ENCODE data around the gene UBE2M. TPM values are rescaled to one million over a fixed set of nuclear protein-coding genes. Genes with fewer than 3 reads are reported as not detected.

UBE2M gene
- total RNA-seq, 1 experiment from 2014 or later: 127 TPM

DNA sequence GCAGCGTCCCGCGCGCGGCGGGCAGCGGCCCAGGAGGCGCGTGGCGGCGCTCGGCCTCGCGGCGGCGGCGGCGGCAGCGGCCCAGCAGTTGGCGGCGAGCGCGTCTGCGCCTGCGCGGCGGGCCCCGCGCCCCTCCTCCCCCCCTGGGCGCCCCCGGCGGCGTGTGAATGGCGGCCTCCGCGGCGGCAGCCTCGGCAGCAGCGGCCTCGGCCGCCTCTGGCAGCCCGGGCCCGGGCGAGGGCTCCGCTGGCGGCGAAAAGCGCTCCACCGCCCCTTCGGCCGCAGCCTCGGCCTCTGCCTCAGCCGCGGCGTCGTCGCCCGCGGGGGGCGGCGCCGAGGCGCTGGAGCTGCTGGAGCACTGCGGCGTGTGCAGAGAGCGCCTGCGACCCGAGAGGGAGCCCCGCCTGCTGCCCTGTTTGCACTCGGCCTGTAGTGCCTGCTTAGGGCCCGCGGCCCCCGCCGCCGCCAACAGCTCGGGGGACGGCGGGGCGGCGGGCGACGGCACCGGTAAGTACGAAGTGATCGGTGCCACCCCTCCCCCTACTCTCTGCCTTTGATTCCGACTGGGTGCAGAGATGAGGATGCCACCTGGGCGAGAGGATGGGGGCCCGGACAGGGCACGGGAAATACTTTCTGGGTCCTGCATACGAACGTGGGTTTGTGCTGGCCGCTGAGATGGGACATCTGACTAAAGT, 13.7 kb downstream of the UBE2M start:
- Histone ChIP-seq H3K4me2 (ENCODE audit: insufficient read depth, insufficient read length, low read length) (peak overlapping the region; percentile 99), H3K23me2 (ENCODE audit: insufficient read length, low read depth, low read length, poor library complexity, severe bottlenecking) (peaks cover 11% of the 10 kb centered on the region), H3K79me1 (ENCODE audit: insufficient read depth, low read depth, low read length, poor library complexity, severe bottlenecking) (peaks cover 14% of the 10 kb centered on the region), H3K4me1 (ENCODE audit: insufficient read depth, low read length) (peaks cover 4% of the 10 kb centered on the region; the same call in 1 of the 2 replicates), H3K9ac (ENCODE audit: extremely low read depth, insufficient read length, low read length) (peak overlapping the region; percentile 91), H2BK120ac (ENCODE audit: low read depth, low read length, poor library complexity, severe bottlenecking) (no peak overlapping the region), H2BK12ac (ENCODE audit: insufficient read length, low read depth, low read length) (no peak overlapping the region), H4K5ac (ENCODE audit: insufficient read length, low read depth, low read length) (no peak overlapping the region), H3T11ph (ENCODE audit: low read length) (no peak overlapping the region), H3K56ac (ENCODE audit: insufficient read length, low read depth, low read length) (no peak overlapping the region), H4K91ac (ENCODE audit: insufficient read length, low read depth, low read length) (no peak overlapping the region), H3K4ac (ENCODE audit: low read depth, low read length) (no peak overlapping the region), H2AFZ (ENCODE audit: low read length) (no peak overlapping the region), H4K20me1 (ENCODE audit: control insufficient read depth, insufficient read depth, insufficient read length) (peaks cover 7% of the 10 kb centered on the region), H2BK20ac (ENCODE audit: low read depth, low read length, poor library complexity, severe bottlenecking) (no peak overlapping the region), H2BK15ac (ENCODE audit: low read depth, low read length) (no peak overlapping the region), H3K14ac (ENCODE audit: insufficient read depth, low read length) (peak overlapping the region; percentile 98), H3K18ac (ENCODE audit: insufficient read length, low read depth, low read length) (peak overlapping the region; percentile 83), H3K27me3 (ENCODE audit: insufficient read depth, low read length) (peaks cover 4% of the 10 kb centered on the region; the same call in 1 of the 2 replicates), H4K8ac (replicated peaks; ENCODE audit: insufficient read length, low read depth, low read length) (no peak overlapping the region), H3K27ac (ENCODE audit: insufficient read length, low read depth, low read length) (no peak overlapping the region), H2BK5ac (ENCODE audit: insufficient read length, low read length) (no peak overlapping the region), H3K9me3 (ENCODE audit: control insufficient read depth, low read depth, low read length) (no peaks in the 10 kb centered on the region), H2AK5ac (ENCODE audit: insufficient read length, low read length) (no peak overlapping the region), H3K79me2 (ENCODE audit: insufficient read depth, low read length) (peaks cover 26% of the 10 kb centered on the region), H3K23ac (ENCODE audit: insufficient read length, low read depth, low read length) (no peak overlapping the region)
- peaks cover 44 to 49% (median 48%) of the 10 kb centered on the region in 3 experiments for H3K36me3 Mint-ChIP-seq (ENCODE audit: insufficient read depth in 1 of 3, low read depth in 3 of 3)
- H3K4me1 Mint-ChIP-seq: peaks cover 17 to 18% of the 10 kb centered on the region in 2 experiments
- WGBS (ENCODE audit: extremely low coverage, insufficient read length, low lambda C conversion rate): no CpG with 5 or more reads among the region's 92 CpGs
- TF ChIP-seq, protein P1, sequence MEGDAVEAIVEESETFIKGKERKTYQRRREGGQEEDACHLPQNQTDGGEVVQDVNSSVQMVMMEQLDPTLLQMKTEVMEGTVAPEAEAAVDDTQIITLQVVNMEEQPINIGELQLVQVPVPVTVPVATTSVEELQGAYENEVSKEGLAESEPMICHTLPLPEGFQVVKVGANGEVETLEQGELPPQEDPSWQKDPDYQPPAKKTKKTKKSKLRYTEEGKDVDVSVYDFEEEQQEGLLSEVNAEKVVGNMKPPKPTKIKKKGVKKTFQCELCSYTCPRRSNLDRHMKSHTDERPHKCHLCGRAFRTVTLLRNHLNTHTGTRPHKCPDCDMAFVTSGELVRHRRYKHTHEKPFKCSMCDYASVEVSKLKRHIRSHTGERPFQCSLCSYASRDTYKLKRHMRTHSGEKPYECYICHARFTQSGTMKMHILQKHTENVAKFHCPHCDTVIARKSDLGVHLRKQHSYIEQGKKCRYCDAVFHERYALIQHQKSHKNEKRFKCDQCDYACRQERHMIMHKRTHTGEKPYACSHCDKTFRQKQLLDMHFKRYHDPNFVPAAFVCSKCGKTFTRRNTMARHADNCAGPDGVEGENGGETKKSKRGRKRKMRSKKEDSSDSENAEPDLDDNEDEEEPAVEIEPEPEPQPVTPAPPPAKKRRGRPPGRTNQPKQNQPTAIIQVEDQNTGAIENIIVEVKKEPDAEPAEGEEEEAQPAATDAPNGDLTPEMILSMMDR (conservative IDR thresholded peaks at IDR 0.05): no peak
- peak overlapping the region; percentile 98 to 100 for H3K4me3 Mint-ChIP-seq
- H3K27me3 Mint-ChIP-seq (ENCODE audit: low read depth): peaks cover 29% of the 10 kb centered on the region
- no peaks in the 10 kb centered on the region; a peak in 1 of 5 replicates for H3K9me3 Mint-ChIP-seq
- H3K27ac Mint-ChIP-seq: peak overlapping the region; percentile 94 to 96 (median 94)
- DNase-seq: peak; percentile 28

Data from H9 (cell line).